ENCODE measurements around the gene NPHP4. TPM values are rescaled to one million over a fixed set of nuclear protein-coding genes. Genes with fewer than 3 reads are reported as not detected.

The NPHP4 gene
- total RNA-seq, 1 experiment from 2014 or later, result 20.0 TPM

- intact Hi-C loops (cut with micrococcal nuclease), result no loop called here
- H3K4me3 ChIP-seq (replicated peaks in 1 of 2; ENCODE audit: low read depth in 1 of 2, low read length in 2 of 2), result no peak overlapping the region
- no peak overlapping the region for H3K4me2 ChIP-seq (ENCODE audit: low read length)
- RAD21 ChIA-PET (ENCODE audit: low non-redundant PET in 1 of 2, low total read pairs in 2 of 2, uncharacterized antibody in 2 of 2, unreplicated experiment in 2 of 2), result no interaction called here
- H3K9me3 ChIP-seq (ENCODE audit: control insufficient read depth in 1 of 2, insufficient read depth in 1 of 2, low read depth in 1 of 2, low read length in 2 of 2), result no peaks in the 10 kb centered on the region
- no peak overlapping the region for H3K27ac ChIP-seq (ENCODE audit: low read depth, low read length)
- H4K20me1 ChIP-seq (ENCODE audit: insufficient read depth), result no peaks in the 10 kb centered on the region
- BruUV-seq (replicated peaks), result no TSS peak
- no peaks in the 10 kb centered on the region for H3K79me2 ChIP-seq (ENCODE audit: insufficient read depth, low read length)
- POLR2A ChIA-PET, result no interaction called here
- TF ChIP-seq, protein P1, sequence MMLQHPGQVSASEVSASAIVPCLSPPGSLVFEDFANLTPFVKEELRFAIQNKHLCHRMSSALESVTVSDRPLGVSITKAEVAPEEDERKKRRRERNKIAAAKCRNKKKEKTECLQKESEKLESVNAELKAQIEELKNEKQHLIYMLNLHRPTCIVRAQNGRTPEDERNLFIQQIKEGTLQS (IDR thresholded peaks at IDR 0.05), result no peak
- TF ChIP-seq, protein P2, sequence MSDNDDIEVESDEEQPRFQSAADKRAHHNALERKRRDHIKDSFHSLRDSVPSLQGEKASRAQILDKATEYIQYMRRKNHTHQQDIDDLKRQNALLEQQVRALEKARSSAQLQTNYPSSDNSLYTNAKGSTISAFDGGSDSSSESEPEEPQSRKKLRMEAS (IDR thresholded peaks at IDR 0.05), result no peak
- no peak for TF ChIP-seq TCF7L2 (IDR thresholded peaks at IDR 0.05; ENCODE audit: borderline replicate concordance, extremely low read depth, insufficient read depth, insufficient read length)
- no peak for TF ChIP-seq POLR2AphosphoS5 (IDR thresholded peaks at IDR 0.05; ENCODE audit: low read depth, low read length)
- DNase-seq (ENCODE audit: low read depth, low spot score), result no peak
- no peak overlapping the region for H2AFZ ChIP-seq (ENCODE audit: low read depth, low read length, poor library complexity, severe bottlenecking)
- H3K9me2 ChIP-seq (ENCODE audit: insufficient read depth), result no peaks in the 10 kb centered on the region
- CTCF ChIA-PET, result no interaction called here
- ATAC-seq, result no peak
- no peaks in the 10 kb centered on the region for H3K4me1 ChIP-seq (ENCODE audit: control insufficient read depth in 1 of 2, insufficient read depth in 2 of 2, low read length in 2 of 2)
- H3K9ac ChIP-seq (ENCODE audit: low read length), result no peak overlapping the region
- no peaks in the 10 kb centered on the region for H3K27me3 ChIP-seq (ENCODE audit: insufficient read depth, low read length)
- H3K36me3 ChIP-seq (ENCODE audit: control insufficient read depth in 1 of 2, insufficient read depth in 2 of 2, low read length in 2 of 2), result no peaks in the 10 kb centered on the region
Observed at GRCh38 chr1:5884110-5884509, 108.1 kb downstream of the NPHP4 start.

DNA sequence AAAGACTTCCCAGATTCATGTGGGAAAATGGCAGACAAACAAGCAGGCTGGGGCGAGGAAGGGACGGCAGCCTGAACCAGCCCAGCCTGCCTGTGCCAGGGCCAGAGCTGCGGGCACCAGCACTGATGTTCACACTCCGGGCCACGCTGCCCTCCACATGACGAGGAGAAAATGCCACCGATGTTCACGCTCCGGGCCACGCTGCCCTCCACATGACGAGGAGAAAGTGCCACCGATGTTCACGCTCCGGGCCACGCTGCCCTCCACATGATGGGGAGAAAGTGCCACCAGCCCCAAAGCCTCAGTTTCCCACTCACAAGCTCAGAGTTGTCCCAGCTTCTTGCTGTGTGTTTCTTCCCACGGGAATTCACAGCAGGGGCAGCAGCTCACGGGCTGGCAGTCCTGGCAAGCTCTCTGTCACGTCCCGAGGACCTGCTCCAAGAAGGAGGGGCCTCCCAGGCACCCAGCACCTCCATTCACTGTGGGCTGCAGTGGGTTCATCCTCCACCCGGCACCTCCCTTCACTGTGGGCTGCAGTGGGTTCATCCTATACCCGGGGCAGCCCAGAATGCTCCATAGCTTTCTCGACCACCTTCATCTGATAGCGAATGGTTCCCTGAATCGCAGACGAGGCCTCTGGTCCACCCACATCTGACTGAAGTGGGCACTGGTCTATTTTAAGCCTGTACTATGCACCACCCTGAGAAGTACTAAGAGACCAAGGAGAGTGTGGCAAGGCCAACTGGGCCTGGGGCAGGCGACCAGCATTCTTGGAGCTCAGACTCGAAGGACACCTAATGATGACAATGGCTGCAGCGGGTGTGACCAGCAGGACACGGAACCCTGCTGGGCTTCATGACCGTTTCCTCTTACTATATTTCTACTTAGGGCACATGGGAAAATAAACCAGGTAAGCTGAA lies 108.8 kb downstream of the NPHP4 start:
- ATAC-seq, result no peak
- ChIA-PET POLR2A (no interaction called here), RAD21 (ENCODE audit: low non-redundant PET in 1 of 2, low total read pairs in 2 of 2, uncharacterized antibody in 2 of 2, unreplicated experiment in 2 of 2) (no interaction called here), CTCF (no interaction called here)
- Histone ChIP-seq H3K79me2 (ENCODE audit: insufficient read depth, low read length) (no peaks in the 10 kb centered on the region), H2AFZ (ENCODE audit: low read depth, low read length, poor library complexity, severe bottlenecking) (no peak overlapping the region), H3K4me1 (ENCODE audit: control insufficient read depth in 1 of 2, insufficient read depth in 2 of 2, low read length in 2 of 2) (no peaks in the 10 kb centered on the region), H4K20me1 (ENCODE audit: insufficient read depth) (no peaks in the 10 kb centered on the region), H3K36me3 (ENCODE audit: control insufficient read depth in 1 of 2, insufficient read depth in 2 of 2, low read length in 2 of 2) (no peaks in the 10 kb centered on the region), H3K27ac (ENCODE audit: low read depth, low read length) (no peak overlapping the region), H3K27me3 (ENCODE audit: insufficient read depth, low read length) (no peaks in the 10 kb centered on the region), H3K9me2 (ENCODE audit: insufficient read depth) (no peaks in the 10 kb centered on the region), H3K9me3 (ENCODE audit: control insufficient read depth in 1 of 2, insufficient read depth in 1 of 2, low read depth in 1 of 2, low read length in 2 of 2) (no peaks in the 10 kb centered on the region), H3K4me3 (replicated peaks in 1 of 2; ENCODE audit: low read depth in 1 of 2, low read length in 2 of 2) (no peak overlapping the region), H3K4me2 (ENCODE audit: low read length) (no peak overlapping the region), H3K9ac (ENCODE audit: low read length) (no peak overlapping the region)
- intact Hi-C loops (cut with micrococcal nuclease), result no loop called here
- no peak for TF ChIP-seq RAD21 (IDR thresholded peaks at IDR 0.05; ENCODE audit: low read depth)
- no peak for TF ChIP-seq POLR2A (IDR thresholded peaks at IDR 0.05; ENCODE audit: borderline replicate concordance, extremely low read depth, insufficient read depth, insufficient read length)
- TF ChIP-seq ZNF274 (IDR thresholded peaks at IDR 0.05; ENCODE audit: low read depth, low read length), result no peak
- no peak for TF ChIP-seq SP1 (IDR thresholded peaks at IDR 0.05; ENCODE audit: low read depth)
- TF ChIP-seq CTCF (IDR thresholded peaks at IDR 0.05 in 2 of 3, conservative IDR thresholded peaks at IDR 0.05 in 1 of 3; ENCODE audit: borderline replicate concordance in 1 of 3, insufficient read depth in 1 of 3, low read depth in 2 of 3, low read length in 2 of 3), result no peak
- TF ChIP-seq, protein P2 (IDR thresholded peaks at IDR 0.05), result no peak
- TF ChIP-seq TCF7L2 (IDR thresholded peaks at IDR 0.05; ENCODE audit: borderline replicate concordance, extremely low read depth, insufficient read depth, insufficient read length), result no peak
- TF ChIP-seq, protein P3, sequence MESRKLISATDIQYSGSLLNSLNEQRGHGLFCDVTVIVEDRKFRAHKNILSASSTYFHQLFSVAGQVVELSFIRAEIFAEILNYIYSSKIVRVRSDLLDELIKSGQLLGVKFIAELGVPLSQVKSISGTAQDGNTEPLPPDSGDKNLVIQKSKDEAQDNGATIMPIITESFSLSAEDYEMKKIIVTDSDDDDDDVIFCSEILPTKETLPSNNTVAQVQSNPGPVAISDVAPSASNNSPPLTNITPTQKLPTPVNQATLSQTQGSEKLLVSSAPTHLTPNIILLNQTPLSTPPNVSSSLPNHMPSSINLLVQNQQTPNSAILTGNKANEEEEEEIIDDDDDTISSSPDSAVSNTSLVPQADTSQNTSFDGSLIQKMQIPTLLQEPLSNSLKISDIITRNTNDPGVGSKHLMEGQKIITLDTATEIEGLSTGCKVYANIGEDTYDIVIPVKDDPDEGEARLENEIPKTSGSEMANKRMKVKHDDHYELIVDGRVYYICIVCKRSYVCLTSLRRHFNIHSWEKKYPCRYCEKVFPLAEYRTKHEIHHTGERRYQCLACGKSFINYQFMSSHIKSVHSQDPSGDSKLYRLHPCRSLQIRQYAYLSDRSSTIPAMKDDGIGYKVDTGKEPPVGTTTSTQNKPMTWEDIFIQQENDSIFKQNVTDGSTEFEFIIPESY (IDR thresholded peaks at IDR 0.05; ENCODE audit: extremely low read depth, insufficient replicate concordance, low read length), result no peak
- TF ChIP-seq EZH2phosphoT487 (IDR thresholded peaks at IDR 0.05; ENCODE audit: borderline replicate concordance), result no peak
- no peak for TF ChIP-seq EZH2 (IDR thresholded peaks at IDR 0.05)
- no peak for TF ChIP-seq JUND (IDR thresholded peaks at IDR 0.05)
- TF ChIP-seq FOSL1 (IDR thresholded peaks at IDR 0.05; ENCODE audit: low read depth), result no peak
- no peak for TF ChIP-seq SRF (IDR thresholded peaks at IDR 0.05; ENCODE audit: low read depth)
- DNase-seq (ENCODE audit: low read depth, low spot score), result no peak
- no TSS peak for BruUV-seq (replicated peaks)
